Fibroblast of pulmonary artery (primary cell): ENCODE data around the gene PRMT3.

Source experiments
- DNase-seq: peaks from one replicate; pipeline ENCODE4 v3.0.0-alpha.2; 2010; ENCODE audit warnings: low read depth
- H3K4me3 ChIP-seq: replicated peaks from 2 replicates; pipeline ENCODE4 v1.5.1; 2011; ENCODE audit warnings: low read depth, mild to moderate bottlenecking, control low read depth, low read length, moderate library complexity
- CTCF ChIP-seq: IDR thresholded peaks from 2 replicates; pipeline ENCODE4 v1.5.1; 2011; ENCODE audit warnings: mild to moderate bottlenecking, control low read depth, low read length, inconsistent platforms; ENCODE audit errors: missing control alignments

Gene PRMT3

GRCh38 chr11:20438637-20439036 is 51.1 kb downstream of the PRMT3 start:
- H3K4me3 ChIP-seq = no peak overlapping the region
- DNase-seq = no peak
- no peak for TF ChIP-seq CTCF

GRCh38 chr11:20443596-20443995 is 56.1 kb downstream of the PRMT3 start:
- peak; percentile 50 for TF ChIP-seq CTCF

GRCh38 chr11:20444535-20444934 is 57.0 kb downstream of the PRMT3 start:
- no peak overlapping the region for H3K4me3 ChIP-seq
- no peak for TF ChIP-seq CTCF

More at GRCh38 chr11:20443596-20443995, 56.1 kb downstream of the PRMT3 start:
- no peak overlapping the region for H3K4me3 ChIP-seq
- peak; percentile 50 for DNase-seq

GRCh38 chr11:20448834-20449233 is 61.3 kb downstream of the PRMT3 start:
- TF ChIP-seq CTCF = no peak
- DNase-seq = no peak
- H3K4me3 ChIP-seq = no peak overlapping the region

More at GRCh38 chr11:20444535-20444934, 57.0 kb downstream of the PRMT3 start:
- no peak for DNase-seq

- no peak for TF ChIP-seq CTCF
- H3K4me3 ChIP-seq = no peak overlapping the region
- no peak for DNase-seq
Measured at GRCh38 chr11:20450829-20451228, 63.3 kb downstream of the PRMT3 start.

- DNase-seq = peak; percentile 8
- no peak for TF ChIP-seq CTCF
- H3K4me3 ChIP-seq = no peak overlapping the region
Measured at GRCh38 chr11:20451568-20451967, 64.1 kb downstream of the PRMT3 start.

- DNase-seq = no peak
- TF ChIP-seq CTCF = no peak
- H3K4me3 ChIP-seq = no peak overlapping the region
Measured at GRCh38 chr11:20452585-20452984, 65.1 kb downstream of the PRMT3 start.
